ENCODE data around the gene CA7.
"Not testable (repeated sequence)": the region's sequence is repeated elsewhere in the genome, so short reads cannot be mapped to it uniquely, and the experiment has no call there.

CA7 gene

DNA sequence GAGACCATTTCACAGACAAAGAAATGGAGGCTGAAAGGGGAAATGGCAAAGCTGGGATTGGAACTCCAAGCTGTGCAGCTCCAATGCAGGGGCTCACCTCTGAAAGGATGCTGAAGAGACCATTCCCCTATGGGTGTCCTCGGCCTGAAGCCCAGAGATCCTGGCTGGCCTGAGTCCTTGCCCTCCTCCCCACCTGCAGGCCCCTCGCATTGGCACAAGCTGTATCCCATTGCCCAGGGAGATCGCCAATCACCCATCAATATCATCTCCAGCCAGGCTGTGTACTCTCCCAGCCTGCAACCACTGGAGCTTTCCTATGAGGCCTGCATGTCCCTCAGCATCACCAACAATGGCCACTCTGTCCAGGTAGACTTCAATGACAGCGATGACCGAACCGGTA lies 2.6 kb downstream of the CA7 start:
- DNase-seq (ENCODE audit: low spot score): no peak

DNA sequence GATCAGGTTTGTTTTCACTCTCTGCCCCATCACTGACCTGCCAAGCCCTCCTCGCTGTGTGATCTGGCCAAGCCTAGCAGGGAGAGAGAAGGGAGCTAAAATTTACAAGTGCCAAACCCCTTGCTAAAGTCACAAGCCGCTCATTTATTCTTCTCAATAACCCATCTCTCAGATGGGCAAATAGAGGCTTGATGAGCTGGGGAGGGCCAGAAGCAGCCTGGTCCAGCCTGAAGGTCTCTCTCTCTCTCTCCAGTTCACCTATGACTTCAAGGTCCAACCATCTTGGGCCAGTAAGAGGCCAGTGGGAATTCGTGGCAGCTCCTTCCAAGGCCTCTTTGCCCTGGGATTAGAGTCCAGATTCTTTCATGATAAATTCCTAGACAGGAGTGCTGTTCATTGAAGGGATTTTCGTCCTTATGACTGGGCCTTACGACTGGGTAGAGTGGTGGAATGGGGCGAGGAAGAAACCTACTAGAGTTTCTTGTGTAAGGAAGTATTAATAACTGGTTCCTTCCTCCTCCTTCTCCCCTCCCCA lies 3.4 kb downstream of the CA7 start:
- DNase-seq (ENCODE audit: low spot score): no peak

DNA sequence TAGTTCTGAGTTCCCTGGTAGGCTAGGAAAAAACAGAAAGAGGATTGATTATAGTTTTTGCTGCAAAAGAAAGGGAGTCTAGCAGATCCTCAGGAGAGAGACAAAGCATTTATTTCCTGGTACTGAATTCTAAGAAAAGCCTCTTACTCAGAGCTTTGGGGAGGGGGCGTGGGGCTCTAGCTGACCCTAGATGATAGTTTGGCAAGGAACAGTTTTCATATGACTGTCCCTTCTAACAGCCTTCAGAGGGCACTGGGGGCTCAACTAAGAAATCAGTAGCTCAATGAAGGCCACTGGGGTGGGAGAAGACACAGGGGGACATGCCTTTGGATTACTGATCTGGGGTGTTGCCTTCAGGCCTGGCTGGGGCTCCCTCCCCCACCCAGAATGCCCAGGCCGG lies 4.0 kb downstream of the CA7 start:
- no peak for DNase-seq (ENCODE audit: low spot score)

DNA sequence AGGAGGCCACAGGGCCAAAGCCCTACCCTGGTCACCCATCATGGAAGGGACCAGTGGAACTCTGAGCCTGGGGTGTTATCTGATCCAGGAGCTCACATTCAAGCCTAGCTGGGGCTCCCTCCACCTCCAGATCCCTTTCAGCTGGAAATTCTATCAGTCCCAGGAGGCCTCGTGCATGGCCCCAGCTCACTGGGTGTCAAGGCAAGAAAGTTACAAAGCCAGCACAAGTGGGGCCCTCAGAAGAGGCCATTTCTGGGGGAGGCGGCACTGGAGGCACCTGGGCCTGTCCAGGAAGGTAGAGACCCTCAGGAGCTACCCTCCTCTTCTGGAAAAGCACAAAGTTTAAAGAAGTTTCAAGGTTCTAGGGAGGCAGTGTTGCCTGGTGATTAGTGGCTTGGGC lies 4.8 kb downstream of the CA7 start:
- DNase-seq (ENCODE audit: low spot score): no peak

DNA sequence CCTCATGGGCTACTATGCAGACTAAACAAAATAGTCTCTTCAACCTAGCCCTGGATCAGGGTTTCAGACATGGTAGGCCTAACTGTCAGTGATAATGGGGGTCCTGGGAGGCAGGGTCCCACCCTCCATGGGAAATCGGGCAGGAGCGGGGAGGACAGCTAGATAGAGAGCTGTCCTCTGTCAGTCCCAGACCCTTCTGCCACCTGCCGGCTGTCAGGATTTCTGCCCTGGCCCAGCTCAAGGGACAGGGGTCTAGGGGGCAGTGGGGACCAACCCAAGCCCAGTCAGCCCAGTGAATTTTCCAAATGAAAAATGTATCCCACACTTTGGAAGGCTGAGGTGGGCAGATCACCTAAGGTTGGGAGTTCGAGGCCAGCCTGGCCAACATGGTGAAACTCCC lies 5.3 kb downstream of the CA7 start:
- no peak for DNase-seq (ENCODE audit: low spot score)

DNA sequence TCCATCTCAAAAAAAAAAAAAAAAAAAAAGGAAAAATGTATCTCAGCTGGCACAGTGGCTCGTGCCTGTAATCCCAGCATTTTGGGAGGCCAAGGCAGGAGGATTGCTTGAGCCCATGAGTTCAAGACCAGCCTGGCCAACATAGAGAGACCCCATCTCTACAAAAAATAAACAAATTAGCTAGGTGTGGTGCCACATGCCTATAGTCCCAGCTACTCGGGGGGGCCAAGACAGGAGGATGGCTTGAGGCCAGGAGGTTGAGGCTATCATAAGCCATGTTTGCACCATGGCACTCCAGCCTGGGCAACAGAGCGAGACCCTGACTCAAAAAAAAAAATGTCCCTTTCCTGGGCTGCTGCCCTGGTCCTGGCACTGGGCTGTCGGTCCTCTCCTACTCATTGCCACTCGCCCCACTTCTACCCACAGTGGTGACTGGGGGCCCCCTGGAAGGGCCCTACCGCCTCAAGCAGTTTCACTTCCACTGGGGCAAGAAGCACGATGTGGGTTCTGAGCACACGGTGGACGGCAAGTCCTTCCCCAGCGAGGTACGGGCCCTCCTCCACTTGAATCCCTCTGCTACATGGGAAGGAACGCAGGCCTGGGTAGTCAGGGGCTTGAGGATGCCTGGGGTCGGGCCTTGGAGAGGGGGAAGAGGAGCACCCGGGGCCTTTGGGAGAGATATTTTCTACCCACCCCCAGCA lies 6.1 kb downstream of the CA7 start:
- no peak for DNase-seq (ENCODE audit: low spot score)

DNA sequence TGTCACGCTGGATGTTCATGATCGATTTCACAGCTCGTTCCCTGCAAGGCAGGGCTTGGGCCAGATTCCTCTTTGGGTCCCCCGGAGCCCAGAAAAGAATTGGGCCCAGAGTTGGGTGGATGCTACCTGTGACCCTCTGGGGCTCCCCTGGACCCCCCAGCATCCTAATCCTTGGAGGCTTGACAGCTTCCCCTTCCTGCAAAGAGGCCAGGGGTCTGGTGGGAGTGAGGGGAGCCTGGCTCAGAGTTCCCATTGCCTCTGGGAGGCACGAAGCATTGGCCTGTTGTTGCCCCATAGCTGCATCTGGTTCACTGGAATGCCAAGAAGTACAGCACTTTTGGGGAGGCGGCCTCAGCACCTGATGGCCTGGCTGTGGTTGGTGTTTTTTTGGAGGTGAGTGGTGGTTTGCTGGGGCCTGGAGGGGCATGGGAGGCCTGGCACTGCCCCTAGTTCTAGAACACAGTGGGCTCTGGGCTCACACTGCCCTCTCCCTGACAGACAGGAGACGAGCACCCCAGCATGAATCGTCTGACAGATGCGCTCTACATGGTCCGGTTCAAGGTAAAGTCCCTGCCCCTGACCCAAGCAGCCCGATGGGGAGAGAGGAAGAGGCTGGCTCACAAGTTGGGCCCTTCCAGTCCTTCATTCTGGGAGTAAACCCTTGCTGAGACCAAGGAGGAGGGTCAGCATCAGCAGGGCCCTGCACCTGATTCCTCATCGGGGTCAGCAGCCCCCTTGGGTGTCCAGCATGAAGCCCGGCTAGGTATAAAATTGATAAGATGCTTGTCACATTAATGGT lies 7.2 kb downstream of the CA7 start:
- DNase-seq (ENCODE audit: low spot score): no peak

DNA sequence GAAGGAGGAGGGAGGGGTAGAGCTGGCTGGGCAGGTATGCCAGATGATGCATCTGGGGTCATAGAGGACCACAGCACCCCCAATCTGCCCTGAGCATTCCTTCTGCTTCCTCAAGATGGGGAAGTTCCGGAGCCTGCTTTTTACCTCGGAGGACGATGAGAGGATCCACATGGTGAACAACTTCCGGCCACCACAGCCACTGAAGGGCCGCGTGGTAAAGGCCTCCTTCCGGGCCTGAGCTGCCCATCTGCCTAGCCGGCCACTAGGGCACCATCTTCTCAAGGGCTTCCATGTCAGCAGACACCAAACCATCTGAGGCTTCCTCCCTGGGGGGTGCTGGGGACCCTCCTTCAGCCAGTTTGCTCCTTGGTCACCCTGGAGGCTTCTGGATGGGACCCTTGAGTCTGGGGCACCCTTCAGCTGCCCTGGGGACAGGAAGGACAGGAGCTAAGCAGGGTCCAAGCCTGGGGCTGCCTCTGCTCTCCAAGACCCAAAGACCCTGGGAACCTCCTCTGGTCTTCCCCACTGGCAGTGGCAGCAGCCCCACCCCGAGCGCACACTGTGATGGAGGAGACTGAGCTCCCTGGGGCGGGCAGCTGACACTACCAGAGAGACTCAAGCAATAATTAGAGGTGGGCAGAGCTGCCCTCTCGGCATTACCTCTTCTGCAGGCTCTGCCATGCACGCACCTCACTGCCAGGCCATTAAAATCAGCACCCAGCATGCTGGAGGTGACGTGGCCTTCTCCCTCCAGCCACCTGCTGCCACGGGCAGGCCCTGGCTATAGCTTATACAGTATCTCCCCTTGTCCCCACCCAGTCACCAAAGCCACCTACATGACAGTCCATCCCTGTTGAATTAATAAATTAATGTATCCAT lies 9.3 kb downstream of the CA7 start:
- no peak for DNase-seq (ENCODE audit: low spot score)

DNA sequence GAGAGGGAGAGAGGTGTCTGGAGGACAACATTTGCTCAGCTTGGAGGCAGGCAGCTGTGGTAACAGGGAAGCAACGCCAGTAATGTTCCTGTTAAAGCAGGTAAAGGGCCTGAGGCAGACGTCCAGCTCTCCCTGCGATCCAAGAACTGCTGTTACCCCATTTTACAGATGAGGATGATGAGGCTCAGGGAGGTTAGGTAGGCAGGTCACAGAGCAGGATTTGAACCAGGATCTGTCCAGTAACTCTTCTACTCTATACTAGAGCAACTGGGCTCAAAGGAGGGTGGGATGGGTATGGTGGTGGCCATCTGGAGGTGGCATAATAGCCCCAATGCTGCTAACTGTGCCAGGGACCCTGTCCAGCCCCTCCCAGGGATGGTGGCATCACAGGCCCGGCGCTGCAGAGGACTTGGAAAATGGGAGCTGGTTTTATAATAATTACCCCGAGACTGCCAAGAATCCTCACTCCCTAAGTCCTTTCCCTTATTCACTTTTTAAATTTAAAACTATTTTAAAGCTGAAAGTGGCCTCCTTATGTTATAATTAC lies 12.0 kb downstream of the CA7 start:
- DNase-seq (ENCODE audit: low spot score): no peak

DNA sequence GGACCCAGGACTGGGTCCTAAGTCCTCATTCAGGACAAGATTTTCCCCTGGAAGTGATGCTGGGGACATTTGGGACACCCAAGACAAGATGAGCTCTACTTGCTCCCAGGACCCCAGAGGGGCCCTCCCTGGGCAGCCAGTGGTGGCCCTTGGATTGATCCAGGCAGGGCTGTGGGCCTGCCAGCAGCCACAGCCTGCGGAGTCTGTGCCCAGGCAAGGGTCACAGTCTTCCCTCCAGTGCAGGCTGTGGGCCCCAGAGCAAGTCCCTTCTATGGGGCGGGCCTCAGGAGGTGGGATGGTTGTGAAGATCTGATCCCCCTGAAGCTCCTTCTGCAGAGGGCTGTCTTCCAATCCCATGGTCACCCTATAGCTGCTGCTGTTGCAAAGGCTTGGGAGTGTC lies 12.6 kb downstream of the CA7 start:
- DNase-seq (ENCODE audit: low spot score): no peak

DNA sequence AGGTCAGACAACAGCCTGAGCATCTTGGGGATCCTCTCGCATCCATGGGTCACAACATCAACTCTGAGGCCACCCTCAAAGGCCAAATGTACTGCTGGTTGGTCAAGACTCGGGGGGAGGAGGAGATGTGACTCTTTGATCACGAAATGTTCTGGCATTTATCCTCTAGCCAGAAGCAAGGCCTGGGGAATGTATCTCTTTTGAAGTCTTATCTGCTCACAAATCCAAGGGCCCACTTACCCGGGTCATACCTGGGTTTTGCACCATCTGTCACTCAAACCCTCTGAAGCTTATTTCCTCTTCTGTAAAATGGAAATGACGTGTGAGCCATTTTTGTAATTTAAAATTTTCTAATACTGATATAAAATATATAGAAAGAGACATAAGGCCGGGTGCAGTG lies 13.2 kb downstream of the CA7 start:
- no peak for DNase-seq (ENCODE audit: low spot score)

DNA sequence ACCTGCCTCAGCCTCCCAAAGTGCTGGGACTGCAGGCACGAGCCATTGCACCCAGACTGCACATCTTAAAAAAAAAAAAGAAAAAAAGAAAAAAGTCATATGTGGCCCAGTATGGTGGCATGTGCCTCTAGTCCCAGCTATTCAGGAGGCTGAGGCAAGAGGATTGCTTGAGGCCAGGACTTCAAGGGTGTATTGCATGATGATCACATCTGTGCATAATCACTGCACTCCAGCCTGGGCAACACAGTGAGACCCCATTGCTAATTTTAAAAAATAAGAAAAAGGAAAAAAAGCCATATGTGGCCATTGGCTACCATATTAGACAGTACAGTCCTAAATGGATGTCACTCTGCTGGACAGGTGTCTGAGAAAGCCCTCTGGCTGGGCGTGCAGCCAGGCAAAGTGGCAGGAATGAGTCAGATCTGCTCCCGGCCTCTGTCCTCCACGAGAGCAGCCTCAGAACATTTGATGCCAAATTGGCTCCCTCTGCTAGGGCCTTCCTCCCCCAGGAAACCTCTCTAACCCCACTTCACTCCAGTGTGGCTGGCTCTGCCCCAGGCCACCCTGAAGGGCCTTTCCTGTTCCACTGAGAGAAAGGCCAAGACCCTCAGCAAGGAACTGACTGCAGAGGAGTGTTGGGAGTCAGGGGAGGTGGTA lies 14.7 kb downstream of the CA7 start:
- no peak for DNase-seq (ENCODE audit: low spot score)

DNA sequence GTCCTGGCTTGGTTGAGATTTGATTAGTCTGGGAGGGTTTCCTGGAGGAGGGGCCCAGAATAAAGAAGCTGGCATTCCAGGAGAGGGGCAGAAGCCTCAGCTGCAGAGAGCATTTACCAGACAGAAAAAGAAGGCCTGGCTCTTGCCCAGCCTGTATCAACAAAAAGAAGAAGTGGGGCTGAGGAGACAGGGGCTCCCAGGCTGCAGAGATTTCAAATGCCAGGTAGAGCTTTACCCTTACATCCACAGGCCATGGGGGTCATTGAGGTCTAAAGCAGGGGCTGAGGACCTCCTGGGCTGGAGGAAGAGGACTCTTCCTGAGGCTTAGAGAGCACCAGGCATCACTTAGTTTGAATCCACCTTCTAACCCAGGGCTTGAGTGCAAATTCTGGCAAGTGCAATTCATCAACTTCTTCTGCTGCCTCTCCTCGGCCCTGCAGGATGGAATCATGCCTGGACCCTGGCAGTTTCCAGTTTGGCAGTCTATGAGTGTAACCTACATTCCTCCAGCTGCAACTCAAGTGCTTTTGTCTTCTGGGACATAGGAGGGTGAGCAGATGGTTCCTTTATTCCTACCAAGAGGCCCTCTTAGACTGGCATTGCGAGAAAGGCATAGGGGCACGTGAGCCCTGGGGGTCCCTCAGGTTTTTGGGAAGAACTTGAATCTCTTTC lies 15.3 kb downstream of the CA7 start:
- DNase-seq (ENCODE audit: low spot score): no peak

DNA sequence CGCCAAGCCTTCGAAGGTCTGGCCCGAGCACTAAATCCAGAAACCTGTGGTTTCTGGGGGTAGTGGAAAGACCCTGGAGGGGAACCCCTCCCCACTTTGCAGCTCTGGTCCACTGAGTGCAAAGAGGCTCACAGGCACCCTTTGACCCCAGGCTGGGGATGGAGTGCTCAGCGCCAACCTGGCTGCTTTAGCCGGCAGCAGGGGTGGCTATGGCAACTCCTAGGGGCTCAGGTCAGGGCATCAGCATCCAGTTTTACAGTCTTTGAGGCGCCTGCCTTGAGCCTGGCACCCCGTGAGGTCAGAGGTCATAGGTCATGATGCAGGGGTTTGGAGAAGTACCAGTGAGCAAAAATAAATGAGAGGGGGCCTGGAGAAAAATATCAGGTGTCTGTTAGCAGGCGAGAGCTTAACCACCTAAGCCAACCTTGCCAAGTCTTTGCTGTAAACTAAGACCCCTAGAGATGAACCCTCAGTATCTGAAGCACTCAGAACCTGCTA lies 17.9 kb downstream of the CA7 start:
- DNase-seq (ENCODE audit: low spot score): no peak

DNA sequence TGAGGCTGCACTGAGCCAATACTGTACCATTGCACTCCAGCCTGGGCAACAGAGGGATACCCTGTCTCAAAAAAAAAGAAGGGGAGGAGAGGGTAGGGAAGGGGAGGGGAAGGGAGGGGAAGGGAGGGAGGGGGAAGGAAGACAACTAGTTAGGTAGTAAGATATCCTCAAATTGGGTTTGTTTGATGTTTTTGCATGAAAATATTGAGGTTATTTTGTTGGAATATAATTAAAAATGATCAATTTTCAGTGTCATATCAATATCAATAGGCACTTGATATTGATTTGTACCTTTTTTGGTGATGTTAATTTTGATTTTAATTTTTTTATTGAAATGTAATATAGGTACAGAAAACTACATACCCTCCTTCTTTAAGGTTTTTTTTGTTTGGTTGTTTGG lies 19.5 kb downstream of the CA7 start:
- DNase-seq (ENCODE audit: low spot score): no peak

DNA sequence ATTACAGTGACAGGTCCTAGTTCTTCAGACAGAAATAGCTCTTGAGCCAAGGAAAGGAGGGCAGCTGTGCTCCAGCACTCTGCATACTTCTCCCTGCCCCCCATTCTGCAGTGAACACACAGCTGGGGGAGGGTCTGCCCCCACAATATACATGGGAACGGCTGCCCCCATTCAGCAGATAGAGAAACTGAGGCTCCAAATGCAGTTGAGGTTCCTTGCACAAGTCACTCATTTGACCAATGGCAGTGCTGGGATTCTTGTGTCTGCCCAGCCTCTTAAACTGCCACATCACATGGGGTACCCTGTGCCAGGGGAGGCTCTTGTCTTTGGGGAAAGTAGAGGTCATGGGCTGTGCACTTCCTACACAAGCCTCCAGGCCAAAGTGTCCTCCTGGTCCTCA lies 25.2 kb downstream of the CA7 start:
- no peak for DNase-seq (ENCODE audit: low spot score)

DNA sequence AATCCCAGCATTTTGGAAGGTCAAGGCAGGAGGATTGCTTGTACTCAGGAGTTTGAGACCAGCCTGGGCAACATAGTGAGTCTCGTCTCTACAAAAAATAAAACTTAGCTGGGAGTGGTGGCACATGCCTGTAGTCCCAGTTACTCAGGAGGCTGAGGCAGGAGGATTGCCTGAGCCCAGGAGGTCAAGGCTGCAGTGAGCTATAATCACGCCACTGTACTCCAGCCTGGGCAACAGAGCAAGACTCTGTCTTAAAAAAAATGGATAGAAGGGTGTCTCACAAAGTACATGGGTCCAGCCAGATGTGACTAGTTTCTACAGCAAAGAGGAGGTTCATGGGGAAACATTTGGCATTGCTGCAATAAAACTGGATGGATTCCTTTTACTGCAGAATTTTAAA lies 27.1 kb downstream of the CA7 start:
- DNase-seq (ENCODE audit: low spot score): not testable (repeated sequence)

DNA sequence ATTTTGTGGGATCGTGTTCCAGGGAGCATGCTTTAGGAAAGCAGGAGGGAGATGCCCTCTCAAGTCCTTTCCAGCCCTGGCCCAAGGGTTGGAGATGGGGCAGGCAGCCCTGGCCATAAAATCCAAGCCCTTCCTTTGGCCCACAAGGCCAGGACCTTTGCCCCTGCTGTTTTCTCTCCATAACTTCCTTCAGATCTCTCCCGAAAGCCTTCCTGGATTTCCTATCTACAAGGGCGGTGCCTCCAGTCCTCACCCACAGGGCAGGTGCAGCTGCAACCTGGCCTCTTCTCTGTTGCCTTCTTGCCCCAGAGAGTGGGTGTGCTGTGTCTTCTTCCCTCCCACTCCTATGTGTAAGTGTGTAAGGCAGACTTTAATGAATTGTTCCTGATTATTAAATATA lies 27.6 kb downstream of the CA7 start:
- DNase-seq (ENCODE audit: low spot score): no peak

DNA sequence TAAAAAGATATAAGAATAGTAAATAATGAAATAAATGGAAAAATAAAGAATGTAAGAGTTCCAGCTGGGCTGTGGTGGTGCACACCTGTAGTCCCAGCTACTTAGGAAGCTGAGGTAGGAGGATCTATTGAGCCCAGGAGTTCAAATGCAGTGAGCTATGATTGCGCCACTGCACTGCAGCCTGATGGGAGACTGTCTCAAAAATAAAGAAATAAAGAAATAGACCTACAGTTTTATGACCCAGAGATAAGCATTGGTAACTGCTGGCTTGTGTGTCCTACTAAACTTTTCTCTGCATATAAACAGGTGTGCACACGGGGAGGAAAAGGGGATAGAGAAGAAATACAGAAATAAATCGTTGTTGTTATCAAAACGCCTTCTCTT lies 28.3 kb downstream of the CA7 start:
- no peak for DNase-seq (ENCODE audit: low spot score)

DNA sequence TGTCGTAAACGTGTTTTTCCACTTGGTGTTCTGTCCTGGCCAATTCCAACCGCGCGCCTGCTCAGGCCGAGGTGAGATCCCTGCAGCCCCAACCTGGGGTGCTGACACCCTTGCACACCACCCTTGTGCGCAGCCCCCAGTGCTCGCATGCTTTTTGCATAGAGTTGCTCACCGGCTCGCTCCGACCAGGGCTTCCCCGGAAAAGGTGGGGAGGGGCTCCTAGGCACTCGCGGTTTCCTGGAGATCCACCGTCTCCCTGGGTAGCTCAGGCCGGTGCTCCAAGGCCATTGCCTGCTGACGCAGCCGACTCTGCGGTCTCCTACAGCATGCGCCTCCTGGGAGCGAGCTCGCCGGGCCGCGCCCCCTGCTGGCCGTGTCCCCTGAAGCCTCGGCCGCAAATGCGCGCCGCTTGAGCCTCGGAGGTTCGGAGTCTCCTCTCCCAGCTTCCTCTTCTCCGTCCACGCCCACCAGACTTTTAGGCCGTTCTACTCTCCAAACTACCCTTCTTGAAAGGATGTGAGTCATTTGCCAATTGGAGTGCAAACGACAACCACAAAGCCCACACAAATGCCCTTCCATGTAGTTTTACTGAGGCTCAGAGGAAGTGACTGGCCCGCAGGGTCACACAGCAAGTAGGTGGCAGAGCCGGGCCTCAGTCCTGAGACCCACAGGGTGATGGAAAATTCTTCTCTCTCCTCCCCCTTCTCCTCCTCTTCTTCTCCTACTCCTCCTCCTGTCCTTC lies 28.9 kb downstream of the CA7 start:
- DNase-seq (ENCODE audit: low spot score): peak; percentile 72
